Colonic mucosa (tissue), 4 donors: ENCODE measurements around the gene NT5DC1. TPM values are rescaled to one million over a fixed set of nuclear protein-coding genes. Genes with fewer than 3 reads are reported as not detected.

Experiments
- DNase-seq: peaks from one replicate; pipeline ENCODE4 v3.0.0-alpha.2; 2020
- H3K27ac ChIP-seq: fragments of 200-600 bp; one replicate; pipeline ENCODE4 v1.8.0; 2021
- H3K27me3 ChIP-seq: fragments of 200-600 bp; one replicate; pipeline ENCODE4 v1.8.0; 2021
- H3K36me3 ChIP-seq: fragments of 200-600 bp; one replicate; pipeline ENCODE4 v1.8.0; 2021
- H3K4me1 ChIP-seq: fragments of 200-600 bp; one replicate; pipeline ENCODE4 v1.8.0; 2021; ENCODE audit warnings: mild to moderate bottlenecking
- H3K4me3 ChIP-seq: fragments of 200-600 bp; one replicate; pipeline ENCODE4 v1.8.0; 2021
- H3K9ac ChIP-seq, 2 donors: one replicate each; pipeline ENCODE4 v1.7.0; 2013; ENCODE audit warnings: control low read depth in 2 of 2, low read depth in 2 of 2, low read length in 2 of 2
- H3K9me3 ChIP-seq: fragments of 200-600 bp; one replicate; pipeline ENCODE4 v1.8.0; 2021
- CTCF ChIP-seq: fragments of 200-600 bp; IDR thresholded peaks from one replicate; pipeline ENCODE4 v1.8.0; 2022; ENCODE audit warnings: antibody characterized with exemption, mild to moderate bottlenecking
- intact Hi-C: fragments of 100-400 bp; cut with DNase I; formaldehyde crosslinking; loops from one replicate; pipeline ENCODE4 v1.14.1; 2022
- total RNA-seq, 2 donors: library from RNA; stranded (reverse); fragmentation: NEBNext Ultra II Directional in 1 of 2; extraction: Animal tissue kit (Norgen Biotek cat#: 25700) in 1 of 2; gene quantifications; one replicate each; pipeline ENCODE4 v1.2.1, GENCODE V29; 2021
- donor health status: healthy.
- donor health status: DM: no; HTN: no; CAD: no.
- donor health status: DM: no; HTN: no; CAD: no.

Gene NT5DC1
- total RNA-seq, 2 donors from 2014 or later = 49.8 to 50.1 TPM

GRCh38 chr6:116258520-116258919 is 157.9 kb downstream of the NT5DC1 start:
- DNase-seq = no peak
- Histone ChIP-seq H3K36me3 (no peaks in the 10 kb centered on the region), H3K4me3 (no peak overlapping the region), H3K27me3 (no peaks in the 10 kb centered on the region), H3K9ac (no peak overlapping the region), H3K4me1 (no peaks in the 10 kb centered on the region), H3K27ac (no peak overlapping the region), H3K9me3 (no peaks in the 10 kb centered on the region)
- TF ChIP-seq CTCF = no peak
- intact Hi-C loops = no loop called here

GRCh38 chr6:116263353-116263752 is 162.7 kb downstream of the NT5DC1 start:
- Histone ChIP-seq H3K4me3 (no peak overlapping the region), H3K9ac (no peak overlapping the region), H3K27ac (no peak overlapping the region), H3K27me3 (no peaks in the 10 kb centered on the region), H3K36me3 (no peaks in the 10 kb centered on the region), H3K9me3 (no peaks in the 10 kb centered on the region), H3K4me1 (no peaks in the 10 kb centered on the region)
- DNase-seq = no peak
- intact Hi-C loops = no loop called here
- TF ChIP-seq CTCF = no peak

GRCh38 chr6:116265041-116265829 is 164.6 kb downstream of the NT5DC1 start:
- Histone ChIP-seq H3K9ac (no peak overlapping the region), H3K36me3 (no peaks in the 10 kb centered on the region), H3K27ac (no peak overlapping the region), H3K9me3 (no peaks in the 10 kb centered on the region), H3K4me3 (no peak overlapping the region), H3K27me3 (no peaks in the 10 kb centered on the region), H3K4me1 (no peaks in the 10 kb centered on the region)
- intact Hi-C loops = loop anchor here (5.0 kb wide), 1 partner anchor 267 kb away; no protein-coding TSS in a partner anchor
- peak; percentile 56 for DNase-seq
- no peak for TF ChIP-seq CTCF

GRCh38 chr6:116266803-116267202 is 166.2 kb downstream of the NT5DC1 start:
- intact Hi-C loops = loop anchor here (5.0 kb wide), 1 partner anchor 265 kb away; no protein-coding TSS in a partner anchor
- DNase-seq = no peak
- Histone ChIP-seq H3K4me1 (no peaks in the 10 kb centered on the region), H3K4me3 (no peak overlapping the region), H3K27ac (no peak overlapping the region), H3K9ac (no peak overlapping the region), H3K9me3 (no peaks in the 10 kb centered on the region), H3K27me3 (no peaks in the 10 kb centered on the region), H3K36me3 (no peaks in the 10 kb centered on the region)
- TF ChIP-seq CTCF = no peak

GRCh38 chr6:116267836-116268588 is 167.4 kb downstream of the NT5DC1 start:
- H3K4me1 ChIP-seq = no peaks in the 10 kb centered on the region
- H3K4me3 ChIP-seq = no peak overlapping the region
- no peaks in the 10 kb centered on the region for H3K9me3 ChIP-seq
- DNase-seq = no peak
- H3K9ac ChIP-seq = no peak overlapping the region
- H3K36me3 ChIP-seq = no peaks in the 10 kb centered on the region
- intact Hi-C loops = loop anchor here (5.0 kb wide), 1 partner anchor 264 kb away; no protein-coding TSS in a partner anchor
- no peak overlapping the region for H3K27ac ChIP-seq
- TF ChIP-seq CTCF = no peak
- H3K27me3 ChIP-seq = no peaks in the 10 kb centered on the region
